ENCODE measurements around the gene EP300.
A peak's percentile ranks its signal among the peaks of the same experiment; 100 is the strongest.
"Not testable (repeated sequence)": the region's sequence is repeated elsewhere in the genome, so short reads cannot be mapped to it uniquely, and the experiment has no call there.

EP300 gene

GRCh38 chr22:41157083-41157482 lies 64.7 kb downstream of the EP300 start:
- DNase-seq: no peak

- no peak for DNase-seq
These were observed 76.8 kb downstream of the EP300 start for GRCh38 chr22:41169157-41169556.

- DNase-seq: no peak
These were observed 79.6 kb downstream of the EP300 start for GRCh38 chr22:41171996-41172395.

DNA sequence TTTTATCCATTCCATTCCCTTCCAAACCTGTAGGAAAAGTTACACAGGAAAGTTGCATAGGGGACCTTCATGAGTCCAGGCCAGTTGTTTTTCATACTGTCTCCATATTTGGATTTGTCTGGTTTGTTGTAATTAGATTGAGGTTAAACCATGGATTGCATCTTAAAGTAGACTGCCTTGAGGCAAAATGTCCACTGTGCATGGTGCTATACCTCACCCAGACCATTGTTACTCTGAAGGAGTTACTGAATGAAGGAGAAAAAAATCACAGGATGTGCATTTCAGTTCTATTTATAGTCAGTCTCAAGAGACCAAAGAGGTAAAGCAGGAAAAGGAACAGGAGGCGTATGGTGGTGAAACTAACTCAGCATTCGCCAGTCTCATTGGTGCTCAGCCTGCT lies 83.2 kb downstream of the EP300 start:
- no peak for DNase-seq

GRCh38 chr22:41177040-41177621 lies 84.7 kb downstream of the EP300 start:
- no peak for DNase-seq

DNA sequence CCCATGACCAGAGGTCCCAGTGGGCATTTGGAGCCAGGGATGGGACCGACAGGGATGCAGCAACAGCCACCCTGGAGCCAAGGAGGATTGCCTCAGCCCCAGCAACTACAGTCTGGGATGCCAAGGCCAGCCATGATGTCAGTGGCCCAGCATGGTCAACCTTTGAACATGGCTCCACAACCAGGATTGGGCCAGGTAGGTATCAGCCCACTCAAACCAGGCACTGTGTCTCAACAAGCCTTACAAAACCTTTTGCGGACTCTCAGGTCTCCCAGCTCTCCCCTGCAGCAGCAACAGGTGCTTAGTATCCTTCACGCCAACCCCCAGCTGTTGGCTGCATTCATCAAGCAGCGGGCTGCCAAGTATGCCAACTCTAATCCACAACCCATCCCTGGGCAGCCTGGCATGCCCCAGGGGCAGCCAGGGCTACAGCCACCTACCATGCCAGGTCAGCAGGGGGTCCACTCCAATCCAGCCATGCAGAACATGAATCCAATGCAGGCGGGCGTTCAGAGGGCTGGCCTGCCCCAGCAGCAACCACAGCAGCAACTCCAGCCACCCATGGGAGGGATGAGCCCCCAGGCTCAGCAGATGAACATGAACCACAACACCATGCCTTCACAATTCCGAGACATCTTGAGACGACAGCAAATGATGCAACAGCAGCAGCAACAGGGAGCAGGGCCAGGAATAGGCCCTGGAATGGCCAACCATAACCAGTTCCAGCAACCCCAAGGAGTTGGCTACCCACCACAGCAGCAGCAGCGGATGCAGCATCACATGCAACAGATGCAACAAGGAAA lies 85.4 kb downstream of the EP300 start:
- no peak for DNase-seq

DNA sequence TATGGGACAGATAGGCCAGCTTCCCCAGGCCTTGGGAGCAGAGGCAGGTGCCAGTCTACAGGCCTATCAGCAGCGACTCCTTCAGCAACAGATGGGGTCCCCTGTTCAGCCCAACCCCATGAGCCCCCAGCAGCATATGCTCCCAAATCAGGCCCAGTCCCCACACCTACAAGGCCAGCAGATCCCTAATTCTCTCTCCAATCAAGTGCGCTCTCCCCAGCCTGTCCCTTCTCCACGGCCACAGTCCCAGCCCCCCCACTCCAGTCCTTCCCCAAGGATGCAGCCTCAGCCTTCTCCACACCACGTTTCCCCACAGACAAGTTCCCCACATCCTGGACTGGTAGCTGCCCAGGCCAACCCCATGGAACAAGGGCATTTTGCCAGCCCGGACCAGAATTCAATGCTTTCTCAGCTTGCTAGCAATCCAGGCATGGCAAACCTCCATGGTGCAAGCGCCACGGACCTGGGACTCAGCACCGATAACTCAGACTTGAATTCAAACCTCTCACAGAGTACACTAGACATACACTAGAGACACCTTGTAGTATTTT lies 86.1 kb downstream of the EP300 start:
- no peak for DNase-seq

DNA sequence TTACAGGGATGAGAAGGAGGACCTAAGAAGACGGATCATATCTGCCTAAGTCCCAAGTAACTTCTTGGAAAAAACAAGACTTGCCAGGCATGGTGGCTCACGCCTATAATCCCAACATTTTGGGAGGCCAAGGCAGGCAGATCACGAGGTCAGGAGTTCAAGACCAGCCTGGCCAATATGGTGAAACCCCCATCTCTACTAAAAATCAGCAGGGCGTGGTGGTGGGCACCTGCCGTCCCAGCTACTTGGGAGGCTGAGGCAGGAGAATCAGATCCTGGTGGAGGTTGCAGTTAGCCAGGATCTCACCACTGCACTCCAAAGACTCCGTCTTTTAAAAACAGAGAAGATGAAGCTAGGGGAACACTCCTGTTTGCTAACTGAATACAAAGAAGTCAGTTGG lies 88.0 kb downstream of the EP300 start:
- DNase-seq: not testable (repeated sequence)

- no peak for DNase-seq
These were observed 88.5 kb downstream of the EP300 start for GRCh38 chr22:41180926-41181325.

DNA sequence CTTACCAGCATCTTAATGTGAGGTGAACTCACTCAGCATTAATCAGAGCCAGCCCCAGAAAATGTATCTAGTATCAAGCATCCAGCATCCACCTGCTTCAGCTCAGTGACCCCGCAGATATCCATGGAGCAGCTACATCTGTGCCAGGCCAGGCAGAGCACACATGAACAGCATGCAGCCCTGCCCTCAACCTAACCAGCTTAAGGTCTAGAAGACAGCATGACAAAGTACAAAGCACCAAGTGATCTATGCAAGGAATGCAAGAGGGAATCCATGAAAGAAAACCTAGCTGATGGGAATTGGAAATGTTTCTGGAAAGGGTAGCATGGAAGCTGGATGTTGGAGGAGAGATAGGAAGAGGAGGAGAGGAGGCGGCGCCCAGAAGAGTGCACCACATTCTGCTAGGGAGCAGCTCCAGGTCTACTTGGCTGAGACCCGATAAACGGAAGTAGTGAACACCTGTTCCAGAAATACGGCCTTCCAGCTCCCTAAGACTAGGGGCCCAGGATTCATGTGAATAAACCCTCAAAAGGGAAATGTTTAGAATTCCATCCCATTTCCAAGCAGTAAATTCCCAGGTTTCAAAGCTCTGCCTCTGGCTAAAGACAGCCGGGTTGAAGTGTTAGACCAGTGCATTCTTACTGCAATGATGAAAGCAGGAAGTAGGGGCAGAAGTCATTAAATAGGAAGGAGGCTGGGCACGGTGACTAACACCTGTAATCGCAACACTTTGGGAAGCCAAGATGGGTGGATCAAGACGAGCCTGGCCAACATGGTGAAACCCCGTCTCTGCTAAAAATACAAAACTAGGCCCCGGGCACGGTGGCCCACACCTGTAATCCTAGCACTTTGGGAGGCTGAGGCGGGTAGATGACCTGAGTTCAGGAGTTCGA lies 89.2 kb downstream of the EP300 start:
- DNase-seq: peak; percentile 46

DNA sequence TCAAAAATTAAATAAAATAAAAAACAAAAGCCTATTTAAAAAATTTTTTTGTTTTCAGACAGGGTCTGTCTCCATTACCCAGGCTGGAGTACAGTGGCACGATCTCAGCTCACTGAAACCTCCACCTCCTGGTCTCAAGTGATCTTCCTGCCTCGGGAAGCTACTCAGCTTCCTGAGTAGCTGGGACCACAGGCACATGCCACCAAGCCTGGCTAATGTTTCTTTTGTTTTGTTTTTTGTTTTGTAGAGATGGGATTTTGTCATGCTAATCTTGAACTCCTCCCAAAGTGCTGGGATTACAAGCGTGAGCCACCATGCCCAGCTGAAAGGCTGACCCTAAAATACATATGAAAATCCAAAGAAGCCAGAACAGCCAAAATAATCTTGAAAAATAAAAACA lies 92.3 kb downstream of the EP300 start:
- no peak for DNase-seq

- DNase-seq: no peak
These were observed 99.1 kb downstream of the EP300 start for GRCh38 chr22:41191467-41191866.

DNA sequence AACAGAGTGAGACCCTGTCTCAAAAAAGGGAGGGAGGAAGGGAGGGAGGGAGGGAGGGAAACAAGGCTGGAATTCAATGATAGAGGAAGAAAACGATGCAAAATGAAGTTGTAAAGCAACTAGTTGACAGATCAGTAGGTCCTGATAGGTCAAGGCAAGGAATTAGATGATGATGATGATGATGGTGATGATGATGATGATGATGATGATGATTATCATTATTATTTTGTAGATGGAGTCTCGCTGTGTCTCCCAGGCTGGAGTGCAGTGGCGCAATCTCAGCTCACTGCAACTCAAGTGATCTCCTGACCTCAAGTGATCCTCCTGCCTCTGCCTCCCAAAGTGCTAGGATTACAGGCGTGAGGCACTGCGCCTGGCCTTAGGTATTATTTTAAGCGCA lies 101.4 kb downstream of the EP300 start:
- no peak for DNase-seq

- peak; percentile 38 for DNase-seq
These were observed 104.9 kb downstream of the EP300 start for GRCh38 chr22:41197038-41197972.

- DNase-seq: peak; percentile 38
These were observed 105.7 kb downstream of the EP300 start for GRCh38 chr22:41198027-41198580.

GRCh38 chr22:41201141-41201540 lies 108.7 kb downstream of the EP300 start:
- DNase-seq: no peak

GRCh38 chr22:41203118-41203517 lies 110.7 kb downstream of the EP300 start:
- DNase-seq: no peak

- DNase-seq: no peak
These were observed 111.7 kb downstream of the EP300 start for GRCh38 chr22:41204066-41204465.

- DNase-seq: peak; percentile 89
These were observed 112.9 kb downstream of the EP300 start, which contains the start of gene L3MBTL2 for GRCh38 chr22:41204992-41205900. Gene L3MBTL2 (plus strand): TSS chr22:41205312. CDS start chr22:41205363, 51 bp downstream.

DNA sequence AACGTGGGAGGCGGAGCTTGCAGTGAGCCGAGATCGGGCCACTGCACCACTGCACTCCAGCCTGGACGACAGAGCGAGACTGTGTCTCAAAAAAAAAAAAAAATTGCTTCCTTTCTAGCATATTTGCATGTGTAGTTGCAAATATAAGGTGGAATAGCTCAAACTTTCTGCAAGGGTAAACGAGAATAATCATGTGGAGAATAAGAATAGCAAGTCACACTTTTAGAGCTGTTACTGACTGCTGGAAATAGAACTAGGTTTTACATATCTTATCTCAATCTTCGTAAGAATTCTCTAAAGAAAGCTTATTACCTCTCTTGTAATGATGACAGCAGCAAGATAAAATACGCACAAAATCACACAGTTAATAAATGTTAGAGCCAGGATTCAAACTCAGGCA lies 114.3 kb downstream of the EP300 start:
- DNase-seq: no peak

- no peak for DNase-seq
These were observed 123.0 kb downstream of the EP300 start for GRCh38 chr22:41215409-41215808.

Measured in NCI-H2029 treated with DMSO at 0.1 percent for 48 hours (cell line).